ENCODE data around the gene SH3PXD2A. TPM values are rescaled to one million over a fixed set of nuclear protein-coding genes. Genes with fewer than 3 reads are reported as not detected.
A peak's percentile ranks its signal among the peaks of the same experiment; 100 is the strongest.

The SH3PXD2A gene
- total RNA-seq, 1 donor from 2014 or later, result 35.2 TPM

DNA sequence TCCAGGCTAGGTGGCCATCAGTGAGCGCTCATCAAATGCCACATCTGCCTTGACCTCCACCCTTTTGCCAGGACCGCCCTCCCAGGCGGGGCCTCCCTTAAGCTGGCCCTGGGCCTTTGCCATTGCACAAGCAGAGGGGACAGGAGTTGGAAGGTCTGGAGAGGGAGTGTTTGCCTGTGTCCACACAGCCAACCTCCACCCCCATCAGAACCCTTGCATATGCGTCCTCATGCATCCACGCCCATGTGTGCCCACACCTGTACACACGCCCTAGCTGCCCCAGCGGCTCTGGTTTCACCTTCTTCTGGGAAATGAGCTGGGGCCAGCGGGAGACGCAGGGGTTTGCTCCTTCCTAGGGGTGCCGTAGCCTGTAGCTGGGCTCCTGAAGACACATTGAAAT lies 297.9 kb downstream of the SH3PXD2A start:
- H3K27ac ChIP-seq, result no peak overlapping the region
- no peak overlapping the region for H3K4me3 ChIP-seq
- H3K9me3 ChIP-seq, result no peaks in the 10 kb centered on the region
- H3K27me3 ChIP-seq, result peaks cover 13% of the 10 kb centered on the region
- DNase-seq (no peak), ATAC-seq (no peak)
- H3K4me1 ChIP-seq, result peaks cover 7% of the 10 kb centered on the region
- H3K36me3 ChIP-seq, result no peaks in the 10 kb centered on the region
- TF ChIP-seq CTCF (IDR thresholded peaks at IDR 0.05), result no peak
- intact Hi-C loops (cut with DNase I), result no loop called here

- Histone ChIP-seq H3K36me3 (no peaks in the 10 kb centered on the region), H3K27ac (no peak overlapping the region), H3K9me3 (no peaks in the 10 kb centered on the region), H3K27me3 (peaks cover 13% of the 10 kb centered on the region), H3K4me3 (no peak overlapping the region), H3K4me1 (peaks cover 7% of the 10 kb centered on the region)
- ATAC-seq (no peak), DNase-seq (no peak)
- intact Hi-C loops (cut with DNase I), result no loop called here
- no peak for TF ChIP-seq CTCF (IDR thresholded peaks at IDR 0.05)
Observed at GRCh38 chr10:103556383-103557007, 298.9 kb downstream of the SH3PXD2A start.

DNA sequence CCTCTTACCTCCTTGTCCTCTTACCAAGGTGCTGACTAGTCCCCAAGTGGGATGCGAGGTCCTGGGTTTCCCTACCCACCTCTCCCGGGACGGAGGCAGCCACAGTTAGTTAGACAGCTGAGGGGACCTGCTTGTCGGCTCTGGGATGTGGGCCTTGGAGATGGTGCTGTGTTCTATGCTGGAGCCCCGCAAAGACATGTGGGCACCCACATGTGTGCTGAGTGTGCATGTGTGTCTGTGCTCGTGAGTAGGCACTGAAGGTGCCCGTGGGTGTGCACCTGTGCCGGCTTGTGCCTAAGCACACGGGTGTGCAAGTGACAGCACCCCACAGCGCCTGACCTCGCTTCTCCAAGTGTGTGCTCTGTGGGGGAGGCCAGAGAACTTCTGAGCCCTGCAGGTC lies 299.7 kb downstream of the SH3PXD2A start:
- Histone ChIP-seq H3K27me3 (peaks cover 13% of the 10 kb centered on the region), H3K4me1 (peaks cover 7% of the 10 kb centered on the region), H3K27ac (no peak overlapping the region), H3K4me3 (peak overlapping the region; percentile 39), H3K9me3 (no peaks in the 10 kb centered on the region), H3K36me3 (no peaks in the 10 kb centered on the region)
- no peak for DNase-seq
- TF ChIP-seq CTCF (IDR thresholded peaks at IDR 0.05), result no peak
- intact Hi-C loops (cut with DNase I), result no loop called here
- ATAC-seq, result no peak

GRCh38 chr10:103555325-103555649 lies 300.1 kb downstream of the SH3PXD2A start:
- intact Hi-C loops (cut with DNase I), result no loop called here
- no peaks in the 10 kb centered on the region for H3K36me3 ChIP-seq
- no peaks in the 10 kb centered on the region for H3K9me3 ChIP-seq
- DNase-seq, result no peak
- H3K4me3 ChIP-seq, result peak overlapping the region; percentile 39
- peaks cover 13% of the 10 kb centered on the region for H3K27me3 ChIP-seq
- no peak for TF ChIP-seq CTCF (IDR thresholded peaks at IDR 0.05)
- no peak overlapping the region for H3K27ac ChIP-seq
- H3K4me1 ChIP-seq, result peaks cover 7% of the 10 kb centered on the region
- ATAC-seq, result no peak

DNA sequence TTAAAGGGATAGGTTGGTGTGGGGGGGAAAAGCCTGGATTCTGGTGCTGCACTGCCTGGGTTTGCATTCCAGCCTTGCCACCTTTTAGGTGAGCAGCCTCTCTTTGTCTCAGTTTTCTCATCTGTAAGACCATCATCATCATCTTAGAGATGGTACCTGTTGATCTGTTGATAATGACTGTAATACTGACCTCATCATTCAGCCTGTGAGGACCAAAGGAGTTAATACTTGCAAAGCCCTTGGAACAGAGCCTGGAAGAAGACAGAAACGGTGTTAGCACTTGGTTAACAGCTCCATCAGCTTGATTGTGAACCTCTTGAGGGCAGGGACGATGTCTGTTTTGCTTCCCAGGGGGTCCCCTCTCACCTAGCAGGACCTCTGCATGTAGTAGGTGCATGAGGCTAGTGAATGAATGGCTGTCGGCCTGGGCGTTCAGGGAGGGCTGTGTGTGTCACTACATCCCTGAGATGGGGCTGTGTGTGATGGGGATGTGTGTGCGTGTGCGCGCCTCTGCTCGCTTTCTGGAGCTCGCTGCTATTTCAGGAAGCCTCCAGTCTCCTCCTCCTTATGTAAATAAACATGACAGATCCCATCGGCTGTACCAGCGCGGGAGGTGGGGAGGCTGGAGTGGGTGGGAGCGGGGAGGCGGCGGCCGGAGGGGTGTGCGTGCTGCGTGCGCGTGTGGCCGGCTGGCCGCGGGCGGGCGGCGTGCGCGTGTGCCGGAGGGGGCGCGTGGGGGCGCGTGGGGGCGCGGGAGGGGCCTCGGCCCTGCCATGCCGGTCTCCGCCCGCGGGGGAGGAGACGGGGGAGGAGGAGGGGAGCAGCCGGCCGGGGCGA lies 300.7 kb downstream of the SH3PXD2A start:
- Histone ChIP-seq H3K9me3 (no peaks in the 10 kb centered on the region), H3K4me1 (peaks cover 7% of the 10 kb centered on the region), H3K36me3 (no peaks in the 10 kb centered on the region), H3K27ac (no peak overlapping the region), H3K4me3 (peak overlapping the region; percentile 39), H3K27me3 (peaks cover 13% of the 10 kb centered on the region)
- ATAC-seq (peak; percentile 49), DNase-seq (no peak)
- intact Hi-C loops (cut with DNase I), result no loop called here
- TF ChIP-seq CTCF (IDR thresholded peaks at IDR 0.05), result no peak
